OCI-LY3 (cell line): Measurements from ENCODE around the gene KRTAP5-11.
"Not testable (repeated sequence)": the region's sequence is repeated elsewhere in the genome, so short reads cannot be mapped to it uniquely, and the experiment has no call there.

Experiments
- CTCF ChIP-seq: fragments of 200-600, 300-600 bp; sonication (generic); IDR thresholded peaks from 2 replicates; pipeline ENCODE4 v1.5.1; 2014; ENCODE audit warnings: antibody characterized with exemption, low read length, low read depth
- EZH2phosphoT487 ChIP-seq: fragments of 200-600 bp; shearing (Covaris generic); IDR thresholded peaks from 2 replicates; pipeline ENCODE4 v1.6.1; 2018; ENCODE audit warnings: antibody characterized with exemption, mixed run types, low read depth

GRCh38 chr11:71623226-71623625, 40.6 kb upstream of the KRTAP5-11 start:
- TF ChIP-seq CTCF, EZH2phosphoT487: not testable (repeated sequence)
